PFSK-1 (cell line): Measurements from ENCODE around the gene ACIN1.

ENCODE experiments used
- POLR2AphosphoS5 ChIP-seq: IDR thresholded peaks from 2 replicates; pipeline ENCODE4 v1.6.1; 2012; ENCODE audit warnings: low read depth, mild to moderate bottlenecking, control low read depth, low read length, moderate library complexity
- SIN3A ChIP-seq: IDR thresholded peaks from 2 replicates; pipeline ENCODE4 v1.6.1; 2012; ENCODE audit warnings: mild to moderate bottlenecking, low read length, moderate library complexity, borderline replicate concordance; ENCODE audit not compliant: insufficient read depth
- TF ChIP-seq, protein P1 (sequence below), 2 experiments: IDR thresholded peaks; 2 replicates each; pipeline versions ENCODE4 v1.6.1 to v1.8.0; 2011 to 2012; ENCODE audit warnings: low read depth in 2 of 2, low read length in 2 of 2, control low read depth in 1 of 2, inconsistent platforms in 1 of 2, mild to moderate bottlenecking in 1 of 2, moderate library complexity in 1 of 2; ENCODE audit not compliant: insufficient read depth in 1 of 2

DNA sequence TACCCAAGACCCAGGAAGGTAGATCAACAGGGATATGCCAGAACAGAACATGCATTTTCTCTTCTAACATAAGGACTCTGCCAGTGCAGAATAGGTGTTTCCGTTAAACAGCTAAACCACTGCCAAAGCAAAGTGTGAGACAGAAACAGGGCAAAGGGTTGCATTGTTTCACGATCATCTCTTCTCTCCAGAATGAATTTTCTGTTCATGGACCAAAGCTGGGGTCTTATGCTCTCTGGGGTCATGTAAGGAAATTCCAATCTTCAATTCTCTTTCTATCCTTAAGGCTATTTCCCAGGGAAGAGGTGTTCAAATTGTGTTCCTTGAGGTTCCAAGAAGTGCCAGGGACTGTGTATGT, 71.2 kb downstream of the ACIN1 start:
- TF ChIP-seq SIN3A = no peak
- no peak for TF ChIP-seq POLR2AphosphoS5
- TF ChIP-seq, protein P1, sequence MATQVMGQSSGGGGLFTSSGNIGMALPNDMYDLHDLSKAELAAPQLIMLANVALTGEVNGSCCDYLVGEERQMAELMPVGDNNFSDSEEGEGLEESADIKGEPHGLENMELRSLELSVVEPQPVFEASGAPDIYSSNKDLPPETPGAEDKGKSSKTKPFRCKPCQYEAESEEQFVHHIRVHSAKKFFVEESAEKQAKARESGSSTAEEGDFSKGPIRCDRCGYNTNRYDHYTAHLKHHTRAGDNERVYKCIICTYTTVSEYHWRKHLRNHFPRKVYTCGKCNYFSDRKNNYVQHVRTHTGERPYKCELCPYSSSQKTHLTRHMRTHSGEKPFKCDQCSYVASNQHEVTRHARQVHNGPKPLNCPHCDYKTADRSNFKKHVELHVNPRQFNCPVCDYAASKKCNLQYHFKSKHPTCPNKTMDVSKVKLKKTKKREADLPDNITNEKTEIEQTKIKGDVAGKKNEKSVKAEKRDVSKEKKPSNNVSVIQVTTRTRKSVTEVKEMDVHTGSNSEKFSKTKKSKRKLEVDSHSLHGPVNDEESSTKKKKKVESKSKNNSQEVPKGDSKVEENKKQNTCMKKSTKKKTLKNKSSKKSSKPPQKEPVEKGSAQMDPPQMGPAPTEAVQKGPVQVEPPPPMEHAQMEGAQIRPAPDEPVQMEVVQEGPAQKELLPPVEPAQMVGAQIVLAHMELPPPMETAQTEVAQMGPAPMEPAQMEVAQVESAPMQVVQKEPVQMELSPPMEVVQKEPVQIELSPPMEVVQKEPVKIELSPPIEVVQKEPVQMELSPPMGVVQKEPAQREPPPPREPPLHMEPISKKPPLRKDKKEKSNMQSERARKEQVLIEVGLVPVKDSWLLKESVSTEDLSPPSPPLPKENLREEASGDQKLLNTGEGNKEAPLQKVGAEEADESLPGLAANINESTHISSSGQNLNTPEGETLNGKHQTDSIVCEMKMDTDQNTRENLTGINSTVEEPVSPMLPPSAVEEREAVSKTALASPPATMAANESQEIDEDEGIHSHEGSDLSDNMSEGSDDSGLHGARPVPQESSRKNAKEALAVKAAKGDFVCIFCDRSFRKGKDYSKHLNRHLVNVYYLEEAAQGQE (IDR thresholded peaks at IDR 0.05; ENCODE audit: insufficient read depth in 1 of 2, low read depth in 2 of 2, low read length in 2 of 2) = no peak
